Measurements from ENCODE around the gene TRIP6. TPM values are rescaled to one million over a fixed set of nuclear protein-coding genes. Genes with fewer than 3 reads are reported as not detected.

The TRIP6 gene
- total and polyA plus RNA-seq, 2 of the 8 experiments (the other 6 are each of a cell fraction or from before 2014, with no cell fraction given), result 88.4 to 103 TPM

GRCh38 chr7:100878013-100878412 lies 10.8 kb downstream of the TRIP6 start:
- Histone ChIP-seq H2AFZ (ENCODE audit: low read length) (no peak overlapping the region), H4K91ac (replicated peaks; ENCODE audit: insufficient read length, low read length) (no peak overlapping the region), H2BK120ac (replicated peaks; ENCODE audit: low read depth, low read length) (no peak overlapping the region), H3K9ac (replicated peaks in 1 of 4; ENCODE audit: extremely low read depth in 1 of 4, low read depth in 3 of 4, low read length in 3 of 4) (no peak overlapping the region; a peak in 1 of 7 replicates), H3K9me3 (ENCODE audit: insufficient read depth in 2 of 2, low read depth in 1 of 2, low read length in 1 of 2) (no peaks in the 10 kb centered on the region), H3K27me3 (replicated peaks in 1 of 4; ENCODE audit: control insufficient read depth in 3 of 4, extremely low read depth in 1 of 4, insufficient read depth in 3 of 4, low read length in 3 of 4) (no peaks in the 10 kb centered on the region; a peak in 1 of 7 replicates), H4K20me1 (replicated peaks in 1 of 2; ENCODE audit: control insufficient read depth in 1 of 2, insufficient read depth in 2 of 2, low read length in 2 of 2) (peaks cover 17 to 20% of the 10 kb centered on the region in 2 experiments), H3K4me2 (ENCODE audit: insufficient read depth in 1 of 2, low read depth in 2 of 2, low read length in 2 of 2) (no peak overlapping the region), H2AK5ac (ENCODE audit: low read depth, low read length) (no peak overlapping the region), H3K23ac (ENCODE audit: insufficient read length) (no peak overlapping the region), H3K14ac (ENCODE audit: insufficient read length) (no peak overlapping the region), H2BK5ac (ENCODE audit: low read depth, low read length) (no peak overlapping the region), H3K79me1 (ENCODE audit: low read depth, low read length) (peaks cover 8% of the 10 kb centered on the region; the same call in 1 of the 2 replicates), H2BK15ac (ENCODE audit: low read length) (no peak overlapping the region), H2BK20ac (ENCODE audit: low read length) (no peak overlapping the region), H3K4me1 (replicated peaks in 1 of 4; ENCODE audit: control insufficient read depth in 3 of 4, insufficient read depth in 4 of 4, low read length in 3 of 4) (peaks cover 0 to 9% (median 1%) of the 10 kb centered on the region in 4 experiments; a peak in 3 of 7 replicates), H3K23me2 (ENCODE audit: low read depth, low read length) (peaks cover 8% of the 10 kb centered on the region), H4K5ac (ENCODE audit: insufficient read length, low read depth, low read length) (no peak overlapping the region), H4K8ac (ENCODE audit: extremely low read depth, insufficient read depth, low read length) (no peak overlapping the region), H2BK12ac (ENCODE audit: low read depth, low read length) (no peak overlapping the region), H3K4ac (replicated peaks; ENCODE audit: insufficient read length, low read depth, low read length) (no peak overlapping the region), H3K4me3 (ENCODE audit: extremely low read depth in 1 of 4, insufficient read depth in 2 of 4, low read depth in 3 of 4, low read length in 4 of 4) (no peak overlapping the region), H3K36me3 (ENCODE audit: control insufficient read depth in 2 of 4, insufficient read depth in 4 of 4, low read length in 3 of 4) (peaks cover 21 to 57% (median 30%) of the 10 kb centered on the region in 4 experiments), H3K18ac (ENCODE audit: extremely low read depth, low read length) (no peak overlapping the region), H3K27ac (ENCODE audit: low read depth, low read length) (no peak overlapping the region), H3K56ac (replicated peaks; ENCODE audit: insufficient read length, low read depth, low read length) (no peak overlapping the region), H3K79me2 (ENCODE audit: control insufficient read depth in 1 of 2, insufficient read depth in 2 of 2, low read length in 2 of 2) (peaks cover 31 to 68% of the 10 kb centered on the region in 2 experiments)
- DNase-seq (ENCODE audit: low read depth in 1 of 2, low spot score in 2 of 2) (no peak), FAIRE-seq (no peak)
- WGBS, 2 experiments (ENCODE audit: extremely low coverage in 1 of 2, insufficient coverage in 1 of 2, insufficient read length in 1 of 2, insufficient replicate concordance in 2 of 2, low coverage in 1 of 2, low lambda C conversion rate in 2 of 2, missing lambda C conversion rate in 1 of 2), result 82% methylated on average over 7 of the region's 7 CpGs; no CpG with 5 or more reads in 1 of the 2 experiments
- ChIA-PET CTCF (ENCODE audit: partially characterized antibody) (interaction anchor here (0.6 to 1.5 kb wide), 4 partner anchors 8 to 77 kb away, joined by 3 to 5 read pairs (median 4); no protein-coding TSS in a partner anchor), POLR2A (ENCODE audit: partially characterized antibody) (interaction anchor here (0.7 to 15.1 kb wide), 4 partner anchors 9 to 26 kb away, joined by 3 to 313 read pairs (median 10); partner anchors contain the start of genes SLC12A9, TRIP6 and UFSP1)
- no peak for TF ChIP-seq YY1 (IDR thresholded peaks at IDR 0.05; ENCODE audit: low read depth, low read length)
- TF ChIP-seq TBP (IDR thresholded peaks at IDR 0.05; ENCODE audit: low read depth, low read length), result no peak
- TF ChIP-seq GTF2F1 (IDR thresholded peaks at IDR 0.05; ENCODE audit: borderline replicate concordance, low read depth, low read length), result no peak
- no peak for TF ChIP-seq KDM4A (IDR thresholded peaks at IDR 0.05; ENCODE audit: low read depth, low read length, severe bottlenecking)
- no peak for TF ChIP-seq CBX5 (IDR thresholded peaks at IDR 0.05; ENCODE audit: low read depth, low read length)
